Endothelial cell of umbilical vein (primary cell): ENCODE data around the gene PRKX. TPM values are rescaled to one million over a fixed set of nuclear protein-coding genes. Genes with fewer than 3 reads are reported as not detected.

Experiments
- BruUV-seq: library from RNA; stranded (reverse); fragments of 400-500 nt; replicated peaks from 2 replicates; lab custom pipeline; 2021; lab: Mats Ljungman, UMichigan
- CTCF ChIA-PET: fragments of 300-600, 350-600 bp; sonication (Branson Sonifier 250); formaldehyde crosslinking; loops from one replicate; lab custom pipeline; 2021; ENCODE audit warnings: antibody characterized with exemption, inconsistent platforms; lab: Charles Lee
- POLR2A ChIA-PET: fragments of 300-600, 350-600 bp; sonication (Branson Sonifier 250); formaldehyde crosslinking; loops from one replicate; lab custom pipeline; 2021; ENCODE audit warnings: antibody characterized with exemption, inconsistent platforms; lab: Charles Lee
- DNase-seq: peaks from one replicate; pipeline ENCODE4 v3.0.0-alpha.2; 2011; ENCODE audit warnings: low read depth, low spot score
- FAIRE-seq: peaks from 2 replicates; lab custom pipeline; 2011; peaks lifted over from hg19 to GRCh38; lab: Jason Lieb, UNC
- H2AFZ ChIP-seq: 2 replicates; pipeline ENCODE4 v1.6.0; 2012; ENCODE audit warnings: low read depth, low read length, control low read depth, inconsistent platforms
- H3K27ac ChIP-seq: 2 replicates; pipeline ENCODE4 v1.5.1; 2011; ENCODE audit warnings: low read depth, mild to moderate bottlenecking, control low read depth, low read length, moderate library complexity; ENCODE audit not compliant: insufficient read depth
- H3K27me3 ChIP-seq, 2 experiments: 2 replicates each; pipeline versions ENCODE4 v1.6.0 to v1.6.1; 2011; ENCODE audit warnings: low read length in 2 of 2, mixed read lengths in 1 of 2; ENCODE audit not compliant: control insufficient read depth in 2 of 2, insufficient read depth in 2 of 2
- H3K36me3 ChIP-seq, 2 experiments: 2 replicates in 1 of 2; 3 replicates in 1 of 2; pipeline ENCODE4 v1.5.1; 2011; ENCODE audit warnings: low read length in 2 of 2, mild to moderate bottlenecking in 1 of 2, moderate library complexity in 1 of 2; ENCODE audit not compliant: control insufficient read depth in 2 of 2, insufficient read depth in 2 of 2; ENCODE audit errors: extremely low read depth in 1 of 2
- H3K4me1 ChIP-seq: 3 replicates; pipeline ENCODE4 v1.5.1; 2011; ENCODE audit warnings: mild to moderate bottlenecking, low read length; ENCODE audit not compliant: control insufficient read depth, insufficient read depth; ENCODE audit errors: extremely low read depth
- H3K4me2 ChIP-seq: 2 replicates; pipeline ENCODE4 v1.6.1; 2011; ENCODE audit warnings: low read length, control low read depth, mixed read lengths; ENCODE audit not compliant: insufficient read depth
- H3K4me3 ChIP-seq, 3 experiments: fragments of 200-600 bp in 1 of 3; sonication (generic), shearing (Covaris generic) in 1 of 3; replicated peaks in 1 of 3; 2 replicates each; pipeline ENCODE4 v1.5.1; 2011 to 2016; ENCODE audit warnings: control low read depth in 3 of 3, low read length in 3 of 3, mild to moderate bottlenecking in 2 of 3, inconsistent platforms in 1 of 3, low read depth in 1 of 3, moderate library complexity in 1 of 3; ENCODE audit not compliant: insufficient read depth in 1 of 3
- H3K79me2 ChIP-seq: 2 replicates; pipeline ENCODE4 v1.6.0; 2012; ENCODE audit warnings: low read length, inconsistent platforms; ENCODE audit not compliant: control insufficient read depth, insufficient read depth
- H3K9ac ChIP-seq: replicated peaks from 2 replicates; pipeline ENCODE3; 2011; ENCODE audit warnings: low read length, control low read depth; ENCODE audit not compliant: insufficient read depth; ENCODE audit errors: extremely low read depth
- H3K9me1 ChIP-seq: replicated peaks from 3 replicates; pipeline ENCODE4 v1.6.0; 2011; ENCODE audit warnings: mild to moderate bottlenecking, low read length; ENCODE audit not compliant: control insufficient read depth, insufficient read depth; ENCODE audit errors: extremely low read depth
- H3K9me3 ChIP-seq: replicated peaks from 2 replicates; pipeline ENCODE4 v1.5.1; 2012; ENCODE audit warnings: low read length, inconsistent platforms; ENCODE audit not compliant: control insufficient read depth, insufficient read depth
- H4K20me1 ChIP-seq: replicated peaks from 2 replicates; pipeline ENCODE3; 2011; ENCODE audit warnings: mild to moderate bottlenecking, low read length; ENCODE audit not compliant: control insufficient read depth, insufficient read depth; ENCODE audit errors: extremely low read depth
- EZH2 ChIP-seq: IDR thresholded peaks from 2 replicates; pipeline ENCODE4 v1.6.1; 2012; ENCODE audit warnings: borderline replicate concordance, low read depth, mild to moderate bottlenecking, moderate library complexity, low read length, inconsistent platforms; ENCODE audit not compliant: severe bottlenecking
- FOS ChIP-seq: IDR thresholded peaks from 2 replicates; pipeline ENCODE4 v1.6.1; 2011; ENCODE audit warnings: mild to moderate bottlenecking, low read length, moderate library complexity, borderline replicate concordance; ENCODE audit not compliant: insufficient read depth
- GATA2 ChIP-seq: IDR thresholded peaks from 2 replicates; pipeline ENCODE4 v1.7.0; 2011; ENCODE audit warnings: low read depth, mild to moderate bottlenecking, moderate library complexity, mixed read lengths, low read length; ENCODE audit not compliant: insufficient read length, insufficient read depth
- JUN ChIP-seq: IDR thresholded peaks from 2 replicates; pipeline ENCODE4 v1.6.1; 2011; ENCODE audit warnings: borderline replicate concordance, low read depth; ENCODE audit not compliant: insufficient read length, insufficient read depth
- MYC ChIP-seq: IDR thresholded peaks from one replicate; pipeline ENCODE4 v1.6.1; 2011; ENCODE audit warnings: mild to moderate bottlenecking, low read depth, low read length
- POLR2A ChIP-seq: IDR thresholded peaks from 2 replicates; pipeline ENCODE4 v1.6.1; 2012; ENCODE audit warnings: low read depth, mild to moderate bottlenecking, control low read depth, low read length
- POLR2AphosphoS5 ChIP-seq: IDR thresholded peaks from 2 replicates; pipeline ENCODE4 v1.6.1; 2012; ENCODE audit warnings: low read depth, mild to moderate bottlenecking, control low read depth, low read length, moderate library complexity; ENCODE audit not compliant: insufficient read depth
- dilution Hi-C: fragments of 300-500 bp; cut with MboI; formaldehyde crosslinking; loops from one replicate; pipeline ENCODE4 v1.15.0; 2019; ENCODE audit warnings: low sequenced_read_pairs; ENCODE audit not compliant: extremely low pct_ligation_motif_present
- intact Hi-C: fragments of 100-400 bp; cut with micrococcal nuclease; formaldehyde crosslinking; loops from one replicate; pipeline ENCODE4 v1.10.0; 2022
- polyA plus RNA-seq, 4 experiments: library from polyadenylated mRNA; depleted of rRNA in 3 of 4; stranded (reverse) in 3 of 4; unstranded in 1 of 4; fragments of >200 nt; gene quantifications; 2 replicates each; pipeline versions ENCODE4 v1.2.1 to v1.2.3, GENCODE V29; 2011 to 2012; ENCODE audit warnings: missing spikeins in 1 of 4
- total RNA-seq: library from RNA; stranded (reverse); gene quantifications from 2 replicates; pipeline ENCODE4 v1.2.3, GENCODE V29; 2021
- TF ChIP-seq, protein P1 (sequence below), 2 donors: IDR thresholded peaks; 1 replicate in 1 of 2; 2 replicates in 1 of 2; pipeline ENCODE4 v1.5.1; 2011; ENCODE audit warnings: low read length in 2 of 2, mild to moderate bottlenecking in 2 of 2, moderate library complexity in 2 of 2, control low read depth in 1 of 2, inconsistent platforms in 1 of 2, low read depth in 1 of 2; ENCODE audit not compliant: insufficient read depth in 1 of 2; ENCODE audit errors: extremely low read depth in 1 of 2
- TF ChIP-seq, protein P2 (sequence below): IDR thresholded peaks from 2 replicates; pipeline ENCODE4 v1.6.1; 2011; ENCODE audit not compliant: insufficient read depth, insufficient read length

PRKX gene
- total and polyA plus RNA-seq, 2 donors (not counting 3 experiments of a cell fraction or from before 2014, with no cell fraction given), result 11.2 to 27.5 TPM

DNA sequence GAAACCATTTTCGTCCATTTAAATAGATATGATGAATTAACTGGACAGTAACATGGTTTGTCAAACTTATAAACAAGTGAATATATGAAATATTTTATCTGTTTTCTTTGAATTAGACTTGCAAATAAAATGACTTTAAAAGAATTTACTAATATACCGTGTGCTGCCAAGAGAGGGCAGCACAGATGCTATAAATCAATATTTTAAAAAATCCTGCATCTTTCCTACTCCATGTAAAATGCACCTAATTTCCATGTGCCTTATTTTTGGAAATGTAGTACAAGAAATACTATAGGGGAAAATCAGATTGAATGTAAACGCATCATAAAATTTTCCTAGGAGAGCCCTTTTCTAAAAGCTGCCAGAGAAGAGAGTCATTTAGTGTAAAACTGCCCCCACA lies 62.2 kb downstream of the PRKX start:
- intact Hi-C loops, result loop anchor here (1.0 to 10.0 kb wide), 2 partner anchors 64 to 161 kb away; partner anchors contain the start of gene PRKX
- CTCF ChIA-PET, result interaction anchor here (0.8 to 1.6 kb wide), 8 partner anchors 9 to 776 kb away, joined by 3 to 22 read pairs (median 4); no protein-coding TSS in a partner anchor
- H3K4me3 ChIP-seq, result no peak overlapping the region
- H3K79me2 ChIP-seq, result no peaks in the 10 kb centered on the region
- TF ChIP-seq, protein P1, sequence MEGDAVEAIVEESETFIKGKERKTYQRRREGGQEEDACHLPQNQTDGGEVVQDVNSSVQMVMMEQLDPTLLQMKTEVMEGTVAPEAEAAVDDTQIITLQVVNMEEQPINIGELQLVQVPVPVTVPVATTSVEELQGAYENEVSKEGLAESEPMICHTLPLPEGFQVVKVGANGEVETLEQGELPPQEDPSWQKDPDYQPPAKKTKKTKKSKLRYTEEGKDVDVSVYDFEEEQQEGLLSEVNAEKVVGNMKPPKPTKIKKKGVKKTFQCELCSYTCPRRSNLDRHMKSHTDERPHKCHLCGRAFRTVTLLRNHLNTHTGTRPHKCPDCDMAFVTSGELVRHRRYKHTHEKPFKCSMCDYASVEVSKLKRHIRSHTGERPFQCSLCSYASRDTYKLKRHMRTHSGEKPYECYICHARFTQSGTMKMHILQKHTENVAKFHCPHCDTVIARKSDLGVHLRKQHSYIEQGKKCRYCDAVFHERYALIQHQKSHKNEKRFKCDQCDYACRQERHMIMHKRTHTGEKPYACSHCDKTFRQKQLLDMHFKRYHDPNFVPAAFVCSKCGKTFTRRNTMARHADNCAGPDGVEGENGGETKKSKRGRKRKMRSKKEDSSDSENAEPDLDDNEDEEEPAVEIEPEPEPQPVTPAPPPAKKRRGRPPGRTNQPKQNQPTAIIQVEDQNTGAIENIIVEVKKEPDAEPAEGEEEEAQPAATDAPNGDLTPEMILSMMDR (IDR thresholded peaks at IDR 0.05; ENCODE audit: extremely low read depth in 1 of 2, insufficient read depth in 1 of 2, low read depth in 1 of 2, low read length in 2 of 2), result peak in 1 of 2 donors; percentile 6
- no peak for TF ChIP-seq POLR2A
- no peaks in the 10 kb centered on the region for H3K9me1 ChIP-seq
- no peaks in the 10 kb centered on the region for H3K27me3 ChIP-seq
- BruUV-seq, result no TSS peak
- peaks cover 4% of the 10 kb centered on the region for H3K4me1 ChIP-seq
- no peak overlapping the region for H2AFZ ChIP-seq
- H3K4me2 ChIP-seq, result no peak overlapping the region
- no peaks in the 10 kb centered on the region for H4K20me1 ChIP-seq
- DNase-seq (peak; percentile 46), FAIRE-seq (no peak)
- peaks cover 0 to 3% of the 10 kb centered on the region in 2 experiments for H3K36me3 ChIP-seq
- no peaks in the 10 kb centered on the region for H3K9me3 ChIP-seq
- no peak overlapping the region for H3K9ac ChIP-seq
- dilution Hi-C loops, result no loop called here
- H3K27ac ChIP-seq, result no peak overlapping the region
- POLR2A ChIA-PET, result no interaction called here

DNA sequence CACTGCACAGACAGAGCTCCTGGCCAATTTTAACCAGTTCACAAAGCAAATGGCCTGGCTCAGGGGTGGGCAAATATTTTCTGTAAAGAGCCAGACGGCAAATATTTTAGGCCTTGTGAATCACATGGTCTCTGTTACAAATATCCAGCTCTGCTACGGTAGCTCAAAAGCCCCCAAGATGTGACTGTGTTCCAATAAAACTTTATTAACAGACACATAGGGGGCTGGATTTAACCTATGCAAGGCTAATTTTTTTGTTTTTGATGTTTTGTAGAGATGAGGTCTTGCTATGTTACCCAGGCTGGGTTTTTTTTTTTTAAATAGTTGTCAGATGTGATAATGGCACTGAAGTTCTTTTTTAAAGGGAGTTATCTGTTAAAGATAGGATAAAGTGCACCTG lies 65.4 kb downstream of the PRKX start:
- FAIRE-seq, result no peak
- Histone ChIP-seq H3K36me3 (peaks cover 0 to 1% of the 10 kb centered on the region in 2 experiments), H3K4me1 (no peaks in the 10 kb centered on the region), H3K9ac (no peak overlapping the region), H3K27me3 (no peaks in the 10 kb centered on the region), H3K9me3 (no peaks in the 10 kb centered on the region), H4K20me1 (no peaks in the 10 kb centered on the region), H3K9me1 (no peaks in the 10 kb centered on the region), H3K4me2 (no peak overlapping the region), H2AFZ (no peak overlapping the region), H3K4me3 (no peak overlapping the region), H3K79me2 (no peaks in the 10 kb centered on the region), H3K27ac (no peak overlapping the region)
- dilution Hi-C loops (no loop called here), intact Hi-C loops (no loop called here)
- CTCF ChIA-PET, result interaction anchor here (1.5 kb wide), 1 partner anchor 164 kb away, joined by 4 read pairs; no protein-coding TSS in a partner anchor
- POLR2A ChIA-PET, result no interaction called here
- no peak for DNase-seq
- BruUV-seq, result no TSS peak
- TF ChIP-seq POLR2A (no peak), EZH2 (no peak), JUN (no peak), POLR2AphosphoS5 (no peak), MYC (no peak), FOS (no peak), GATA2 (no peak)
- TF ChIP-seq, protein P1 (IDR thresholded peaks at IDR 0.05; ENCODE audit: extremely low read depth in 1 of 2, insufficient read depth in 1 of 2, low read depth in 1 of 2, low read length in 2 of 2), result no peak
- TF ChIP-seq, protein P2, sequence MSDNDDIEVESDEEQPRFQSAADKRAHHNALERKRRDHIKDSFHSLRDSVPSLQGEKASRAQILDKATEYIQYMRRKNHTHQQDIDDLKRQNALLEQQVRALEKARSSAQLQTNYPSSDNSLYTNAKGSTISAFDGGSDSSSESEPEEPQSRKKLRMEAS, result no peak
